GM18505 (cell line): ENCODE results near the gene CHST10.
"Not testable (repeated sequence)": the region's sequence is repeated elsewhere in the genome, so short reads cannot be mapped to it uniquely, and the experiment has no call there.

Experiments
- ATAC-seq: cut with Tn5 transposase; IDR thresholded peaks from one replicate; pipeline ENCODE4 v1.9.1; 2021; ENCODE audit not compliant: unreplicated experiment
- POLR2A ChIP-seq: IDR thresholded peaks from 4 replicates; pipeline ENCODE4 v1.6.1; 2011; ENCODE audit warnings: borderline replicate concordance; ENCODE audit not compliant: insufficient read depth, insufficient read length; ENCODE audit errors: extremely low read depth

CHST10 gene, protein sequence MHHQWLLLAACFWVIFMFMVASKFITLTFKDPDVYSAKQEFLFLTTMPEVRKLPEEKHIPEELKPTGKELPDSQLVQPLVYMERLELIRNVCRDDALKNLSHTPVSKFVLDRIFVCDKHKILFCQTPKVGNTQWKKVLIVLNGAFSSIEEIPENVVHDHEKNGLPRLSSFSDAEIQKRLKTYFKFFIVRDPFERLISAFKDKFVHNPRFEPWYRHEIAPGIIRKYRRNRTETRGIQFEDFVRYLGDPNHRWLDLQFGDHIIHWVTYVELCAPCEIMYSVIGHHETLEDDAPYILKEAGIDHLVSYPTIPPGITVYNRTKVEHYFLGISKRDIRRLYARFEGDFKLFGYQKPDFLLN

DNA sequence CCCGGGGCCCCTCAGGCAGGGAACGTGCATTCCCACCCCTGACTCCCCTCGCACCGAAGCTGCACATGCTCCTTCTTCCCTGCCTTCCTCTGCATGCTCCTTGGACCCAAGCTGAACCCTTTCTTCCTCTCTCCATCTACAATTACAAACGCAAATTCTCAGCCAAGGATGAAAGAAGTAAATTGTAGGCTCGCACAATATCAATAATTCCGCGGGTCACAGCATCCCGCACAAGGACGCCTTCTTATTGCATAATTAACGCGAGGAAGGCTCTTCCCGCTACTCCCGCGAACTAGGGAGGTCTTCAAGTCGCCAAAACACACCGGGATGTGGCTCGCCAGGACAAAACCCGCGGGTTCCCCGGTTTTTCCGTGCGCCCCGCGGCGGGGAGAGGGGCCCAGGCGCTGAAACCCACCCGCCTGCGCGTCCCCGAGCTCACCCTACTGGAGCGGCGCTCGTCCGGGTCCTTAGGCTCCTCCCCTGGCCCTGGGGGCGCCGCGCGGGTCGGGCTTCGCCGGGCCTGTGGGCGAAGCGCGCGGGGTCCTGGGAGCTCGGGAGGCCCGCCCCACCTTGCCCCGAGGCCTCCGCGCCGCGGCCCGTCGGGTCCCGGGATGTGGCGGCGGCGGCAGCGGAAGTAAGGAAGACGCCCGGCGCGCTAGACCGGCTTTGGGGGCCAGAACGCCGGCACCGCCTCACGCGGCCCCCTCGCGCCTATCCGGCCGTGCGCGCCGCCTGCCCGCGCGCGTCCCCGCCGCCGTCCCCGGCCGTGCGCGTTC, at the start of gene CHST10:
TSS of gene CHST10 (minus strand) at position 734 of the 776 bp plus-strand sequence. CDS start 10,993 bp downstream, outside the sequence.
- TF ChIP-seq POLR2A, result peak; percentile 66
- ATAC-seq, result peak; percentile 87

DNA sequence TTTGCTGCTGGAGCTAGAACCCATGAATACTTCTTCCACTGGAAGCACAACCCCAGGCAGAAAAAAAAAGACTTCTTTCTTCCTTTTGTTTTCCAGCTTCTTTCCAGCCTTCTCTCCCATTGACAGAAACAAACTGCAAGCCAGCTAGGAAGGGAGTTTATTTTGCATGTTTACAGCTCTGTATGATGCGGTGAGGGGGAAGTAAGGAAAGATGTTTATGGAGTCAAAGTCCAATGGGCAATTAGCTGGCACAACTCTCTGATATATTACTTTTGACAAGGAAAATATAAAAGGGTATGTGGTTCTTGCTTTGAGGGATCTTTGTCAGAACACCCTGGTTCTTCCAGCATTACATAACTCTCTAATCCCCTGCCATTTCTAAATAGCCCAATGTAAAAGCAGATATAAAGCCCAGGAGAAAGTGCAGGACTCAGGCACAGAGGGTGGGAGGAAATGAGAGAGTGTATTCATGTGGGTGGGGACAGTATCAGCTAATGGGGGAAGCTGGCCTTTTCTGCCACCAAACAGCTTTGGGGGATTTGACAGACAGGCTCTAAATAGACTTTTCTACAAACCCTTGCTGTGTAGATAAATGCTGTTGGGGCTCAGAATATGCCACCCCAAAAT, 43.5 kb upstream of the CHST10 start:
- ATAC-seq, result no peak
- TF ChIP-seq POLR2A, result no peak

DNA sequence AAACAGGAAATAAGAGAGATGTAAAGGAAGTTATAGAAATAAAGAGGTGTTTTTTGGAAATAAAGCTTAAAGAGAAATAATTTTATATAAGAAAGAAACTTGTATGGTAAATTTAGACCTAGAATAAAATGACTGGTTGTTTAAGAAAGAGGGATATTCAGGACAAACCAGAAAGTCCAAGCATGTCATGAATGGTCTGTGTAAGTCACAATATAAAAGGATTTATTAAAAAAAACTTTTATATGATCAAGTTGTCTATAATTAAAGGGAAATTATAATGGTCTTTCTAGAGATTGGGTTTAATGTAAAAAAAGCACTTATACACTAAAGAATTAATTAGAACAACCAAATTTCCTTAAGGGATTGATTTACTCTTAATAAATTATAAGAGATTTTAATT, 38.9 kb upstream of the CHST10 start:
- not testable (repeated sequence) for ATAC-seq

DNA sequence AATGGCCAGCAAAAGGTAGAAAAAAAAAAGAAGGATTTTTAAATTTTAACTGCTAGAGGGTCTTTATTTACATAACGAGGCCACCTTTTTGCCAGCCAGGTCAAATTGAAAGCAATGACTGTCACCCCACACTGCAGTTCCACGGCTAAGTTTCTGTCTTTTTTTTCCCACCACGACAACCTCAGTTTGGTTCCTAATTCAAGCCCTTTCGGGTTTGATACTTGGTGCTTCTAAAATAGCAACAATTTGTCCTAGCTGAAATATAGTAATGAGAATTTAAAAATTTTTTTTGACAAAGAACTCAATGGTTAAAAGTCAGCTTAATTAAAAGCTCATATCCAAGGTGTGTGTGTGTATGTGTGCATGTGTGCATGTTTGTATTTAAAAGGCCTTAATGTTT, 36.4 kb upstream of the CHST10 start:
- TF ChIP-seq POLR2A, result no peak

DNA sequence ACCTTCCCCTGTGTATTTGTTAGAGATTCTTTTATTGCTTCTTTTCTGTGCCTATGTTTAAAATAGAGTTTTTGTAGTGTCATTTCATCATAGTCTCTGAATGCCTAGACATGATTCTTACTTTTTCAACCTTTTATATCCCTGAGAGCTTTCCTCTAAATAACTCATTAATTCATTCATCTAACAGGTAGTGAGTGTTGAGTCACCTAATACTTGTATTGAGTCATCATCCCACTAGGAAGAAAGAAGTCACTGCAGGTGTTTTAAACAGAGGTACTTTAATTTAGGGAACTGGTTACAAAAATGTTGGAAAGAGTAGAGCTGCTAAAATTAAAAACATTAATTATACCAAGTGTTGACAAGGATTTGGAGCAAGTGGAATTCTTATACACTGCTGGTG, 34.3 kb upstream of the CHST10 start:
- ATAC-seq, result no peak
- no peak for TF ChIP-seq POLR2A

More for the DNA sequence above, 36.4 kb upstream of the CHST10 start:
- ATAC-seq, result no peak

DNA sequence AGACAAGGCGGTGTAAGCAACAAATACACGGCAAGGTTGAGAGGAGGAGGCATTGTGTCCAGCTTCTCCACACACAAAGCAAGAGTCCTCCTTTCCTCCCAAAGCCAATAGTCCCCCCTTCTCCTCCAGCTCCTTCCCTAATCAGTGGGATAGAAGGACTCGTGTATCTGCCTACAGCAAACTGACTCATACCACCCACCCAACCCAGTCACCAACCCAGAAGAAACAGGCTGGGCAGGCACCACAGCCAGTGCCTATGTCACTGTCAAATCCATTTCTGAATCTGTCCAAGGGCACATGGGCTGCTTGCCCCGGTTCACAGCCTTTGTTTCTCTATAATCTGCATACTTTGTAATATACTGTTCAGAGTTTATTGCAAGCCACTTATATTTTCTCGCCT, 33.6 kb upstream of the CHST10 start:
- TF ChIP-seq POLR2A, result no peak
- ATAC-seq, result no peak

DNA sequence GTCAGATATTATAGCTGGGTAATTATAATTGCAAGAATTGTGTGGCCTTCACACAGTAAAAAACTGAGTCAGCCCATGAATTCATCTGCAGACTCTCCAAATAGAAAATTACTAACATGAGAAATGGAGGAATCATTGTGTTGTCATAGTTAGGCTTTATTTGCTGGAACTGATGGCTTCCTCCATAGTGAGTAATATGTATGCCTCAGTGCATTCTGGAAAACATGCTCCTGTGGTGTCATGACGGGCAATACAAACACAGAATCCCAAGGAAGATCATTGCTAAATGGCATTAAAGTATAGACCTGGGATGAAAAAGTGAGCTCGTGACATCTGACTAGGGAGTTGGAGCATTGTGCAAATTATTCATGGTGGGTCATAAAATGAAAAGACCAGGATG, 29.2 kb upstream of the CHST10 start:
- no peak for TF ChIP-seq POLR2A
- no peak for ATAC-seq

DNA sequence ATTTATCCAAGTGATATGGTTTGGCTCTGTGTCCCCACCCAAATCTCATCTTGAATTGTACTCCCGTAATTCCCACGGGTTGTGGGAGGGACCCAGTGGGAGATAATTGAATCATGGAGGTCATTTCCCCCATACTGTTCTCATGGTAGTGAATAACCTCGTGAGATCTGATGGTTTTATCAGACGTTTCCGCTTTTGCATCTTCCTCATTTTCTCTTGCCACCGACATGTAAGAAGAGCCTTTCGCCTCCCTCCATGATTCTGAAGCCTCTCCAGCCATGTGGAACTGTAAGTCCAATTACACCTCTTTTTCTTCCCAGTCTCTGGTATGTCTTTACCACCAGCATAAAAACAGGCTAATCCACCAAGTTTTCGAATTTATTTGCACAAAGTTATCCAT, 20.3 kb upstream of the CHST10 start:
- no peak for ATAC-seq
- TF ChIP-seq POLR2A, result no peak

DNA sequence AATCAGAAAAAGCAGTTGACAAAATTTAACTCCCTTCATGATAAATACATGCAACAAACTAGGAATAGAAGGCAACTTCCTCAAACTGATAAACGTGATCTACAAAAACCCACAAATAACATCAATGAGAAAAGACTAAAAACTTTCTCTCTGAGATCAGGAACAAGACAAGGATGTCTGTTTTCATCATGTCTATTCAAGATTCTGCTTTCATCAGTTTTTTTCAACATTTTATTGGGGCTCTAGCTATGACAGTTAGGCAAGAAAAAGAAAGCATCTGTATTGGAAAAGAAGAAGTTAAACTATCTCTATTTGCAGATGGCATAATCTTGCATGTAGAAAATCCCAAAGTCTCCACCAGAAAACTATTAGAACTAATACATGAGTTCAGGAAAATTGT, 12.3 kb upstream of the CHST10 start:
- ATAC-seq, result no peak
- no peak for TF ChIP-seq POLR2A

DNA sequence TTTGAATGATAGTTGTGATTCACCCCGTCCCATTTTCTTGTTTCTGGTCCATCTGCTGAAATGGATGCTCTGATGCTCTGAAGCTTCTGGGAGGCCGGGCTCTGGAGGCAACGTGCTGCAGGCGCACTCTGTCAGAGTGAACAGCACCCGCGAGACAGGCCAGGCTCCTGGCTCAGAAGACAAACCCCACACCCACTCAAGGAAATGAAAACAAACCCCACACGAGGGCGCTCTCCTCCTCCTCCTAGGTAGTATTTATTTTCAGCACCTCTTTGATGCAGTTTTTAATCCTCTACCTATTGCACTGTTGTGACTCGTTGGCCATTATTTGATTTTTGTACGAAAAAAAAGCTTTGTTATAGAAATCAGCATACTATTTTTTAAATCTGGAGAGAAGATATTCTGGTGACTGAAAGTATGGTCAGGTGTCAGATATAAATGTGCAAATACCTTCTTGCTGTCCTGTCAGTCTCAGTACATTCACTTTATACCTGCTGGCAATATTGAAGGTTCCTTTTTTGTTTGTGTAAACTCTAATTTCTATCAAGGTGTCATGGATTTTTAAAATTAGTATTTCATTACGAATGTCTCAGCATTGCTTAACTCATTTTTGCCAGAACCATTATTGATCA, 10.3 kb upstream of the CHST10 start:
- no peak for TF ChIP-seq POLR2A
- peak; percentile 53 for ATAC-seq

DNA sequence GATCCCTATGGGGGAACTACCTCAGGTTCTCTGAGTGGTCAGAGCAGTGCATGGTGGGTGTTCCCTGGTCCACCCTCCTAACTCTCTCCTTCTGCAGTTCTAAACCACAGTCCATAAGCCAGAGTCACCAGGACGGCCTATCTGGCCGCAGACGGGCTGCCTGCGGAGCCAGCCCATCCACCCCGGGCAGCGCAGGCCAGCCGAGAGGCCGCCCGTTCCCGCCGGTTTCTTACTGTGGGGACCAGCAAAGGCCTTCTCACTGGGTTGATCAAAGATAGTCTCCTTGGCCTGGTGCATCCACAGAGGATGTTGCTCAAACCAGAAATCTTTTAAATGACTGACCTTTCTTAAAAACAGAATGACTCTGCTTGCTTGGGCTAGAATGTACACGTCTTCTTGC, 9.6 kb upstream of the CHST10 start:
- no peak for ATAC-seq
- TF ChIP-seq POLR2A, result no peak

DNA sequence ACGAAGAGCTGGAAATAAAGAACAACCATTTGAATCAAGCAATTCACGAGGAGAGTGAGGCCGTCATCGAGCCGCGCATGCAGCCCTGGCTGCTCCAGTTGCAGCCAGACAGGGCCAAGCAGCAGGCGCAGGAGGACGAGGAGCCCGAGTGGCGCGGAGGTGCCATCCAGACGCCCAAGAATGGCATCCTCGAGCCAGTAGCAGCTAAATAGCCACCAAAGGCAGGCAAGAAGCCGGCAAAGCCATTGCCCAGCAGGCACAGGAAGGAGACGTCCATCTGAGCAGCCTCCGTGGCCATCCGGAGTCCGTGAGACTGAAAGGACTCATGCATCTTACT, 8.9 kb upstream of the CHST10 start:
- ATAC-seq, result no peak
- no peak for TF ChIP-seq POLR2A

DNA sequence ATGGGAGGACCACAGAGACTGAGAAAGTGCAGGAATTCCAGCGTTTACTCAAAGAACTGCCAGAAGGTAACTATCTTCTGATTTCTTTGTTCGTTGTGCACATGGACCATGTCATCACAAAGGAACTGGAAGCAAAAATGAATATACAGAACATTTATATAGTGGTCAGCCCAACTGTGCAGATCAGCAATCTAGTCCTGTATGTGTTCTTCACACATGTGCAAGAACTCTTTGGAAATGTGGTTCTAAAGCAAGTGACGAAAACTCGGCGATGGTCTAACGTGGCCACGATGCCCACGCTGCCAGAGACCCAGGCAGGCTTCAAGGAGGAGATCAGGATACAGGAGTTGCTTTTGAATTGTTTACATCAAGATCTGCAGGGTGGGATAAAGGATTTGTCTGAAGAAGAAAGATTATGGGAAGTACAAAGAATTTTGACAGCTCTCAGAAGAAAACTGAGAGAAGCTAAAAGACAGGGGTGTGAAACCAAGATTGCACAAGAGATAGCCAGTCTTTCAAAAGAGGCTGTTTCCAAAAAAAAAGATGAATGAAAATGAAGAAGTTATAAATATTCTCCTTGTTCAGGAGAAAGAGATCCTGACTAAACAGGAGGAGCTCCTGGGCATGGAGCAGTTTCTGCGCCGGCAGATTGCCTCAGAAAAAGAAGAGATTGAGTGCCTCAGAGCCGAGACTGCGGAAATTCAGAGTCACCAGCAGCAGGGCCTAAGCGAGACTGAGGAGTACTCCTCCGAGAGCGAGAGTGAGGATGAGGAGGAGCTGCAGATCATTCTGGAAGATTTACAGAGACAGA, 8.3 kb upstream of the CHST10 start:
- ATAC-seq, result no peak

DNA sequence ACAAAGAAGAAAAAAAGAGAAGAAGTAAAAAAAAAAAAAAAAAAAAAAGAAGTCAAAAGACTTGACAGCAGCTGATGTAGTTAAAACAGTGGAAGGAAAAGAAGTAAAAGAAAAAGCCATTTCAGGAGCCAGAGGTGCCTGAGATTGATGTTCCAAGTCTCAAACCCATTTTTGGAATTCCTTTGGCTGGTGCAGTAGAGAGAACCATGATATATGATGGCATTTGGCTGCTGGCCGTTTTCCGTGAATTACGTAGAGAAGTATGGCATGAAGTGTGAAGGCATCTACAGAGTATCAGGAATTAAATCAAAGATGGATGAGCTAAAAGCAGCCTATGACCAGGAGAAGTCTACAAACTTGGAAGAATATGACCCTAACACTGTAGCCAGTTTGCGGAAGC, 7.6 kb upstream of the CHST10 start:
- no peak for TF ChIP-seq POLR2A
- ATAC-seq, result no peak

More for the DNA sequence above, 8.3 kb upstream of the CHST10 start:
- no peak for TF ChIP-seq POLR2A
